Activated effector memory CD4-positive, alpha-beta T cell treated with anti-CD3 and anti-CD28 coated beads, Interleukin-2, amount 50 U/mL, for 16 hours (primary cell): ENCODE measurements around the gene ZNF850.
"Not testable (repeated sequence)": the region's sequence is repeated elsewhere in the genome, so short reads cannot be mapped to it uniquely, and the experiment has no call there.

Experiments
- DNase-seq: peaks from one replicate; pipeline ENCODE4 v3.0.0-alpha.2; 2020

The ZNF850 gene

DNA sequence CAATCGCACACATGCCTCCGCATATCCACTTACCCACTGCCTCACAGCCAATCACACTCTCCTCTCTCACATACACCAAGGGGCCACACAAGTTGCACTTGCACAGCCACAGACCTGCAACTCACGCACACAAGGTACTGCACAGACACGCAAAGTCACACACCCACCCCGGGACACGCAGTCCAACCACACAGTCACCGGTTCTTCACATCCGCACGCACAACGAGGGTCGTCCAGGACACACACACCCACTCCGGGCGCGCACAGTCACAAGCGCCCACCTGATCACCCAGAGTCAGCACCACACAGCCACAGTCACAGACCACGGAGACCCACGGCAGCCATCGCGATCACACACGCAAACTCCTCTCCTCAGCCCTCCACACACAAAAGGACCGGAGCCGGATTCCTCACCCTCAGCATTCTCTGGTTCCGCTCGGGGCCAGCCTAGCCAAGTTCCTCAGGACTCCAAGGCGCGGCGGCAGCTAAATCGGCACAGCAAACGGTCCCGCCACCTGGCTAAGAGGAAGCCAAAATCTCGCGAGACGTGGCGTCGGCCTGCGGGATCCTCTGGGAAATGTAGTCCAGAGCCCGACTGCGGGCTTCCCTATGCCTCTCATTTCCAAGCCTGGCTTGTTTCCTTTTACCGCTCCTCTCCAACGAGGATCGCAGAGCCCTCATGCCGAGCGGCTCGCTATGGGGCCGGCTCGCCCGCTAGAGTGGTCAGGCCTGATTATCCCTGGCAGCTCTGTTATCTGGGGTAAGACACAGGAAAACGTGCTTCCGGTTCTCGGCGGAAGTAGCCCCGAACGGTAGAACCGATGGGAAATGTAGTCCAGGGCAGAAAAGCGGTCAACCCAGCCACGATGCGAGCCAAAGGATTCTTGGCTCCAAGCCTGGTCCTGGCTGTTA lies at the start of gene ZNF850:
ZNF850 (minus strand) TSS at position 497 of the 912 bp plus-strand sequence. CDS start 10,201 bp downstream, outside the sequence.
- DNase-seq: peak; percentile 97

DNA sequence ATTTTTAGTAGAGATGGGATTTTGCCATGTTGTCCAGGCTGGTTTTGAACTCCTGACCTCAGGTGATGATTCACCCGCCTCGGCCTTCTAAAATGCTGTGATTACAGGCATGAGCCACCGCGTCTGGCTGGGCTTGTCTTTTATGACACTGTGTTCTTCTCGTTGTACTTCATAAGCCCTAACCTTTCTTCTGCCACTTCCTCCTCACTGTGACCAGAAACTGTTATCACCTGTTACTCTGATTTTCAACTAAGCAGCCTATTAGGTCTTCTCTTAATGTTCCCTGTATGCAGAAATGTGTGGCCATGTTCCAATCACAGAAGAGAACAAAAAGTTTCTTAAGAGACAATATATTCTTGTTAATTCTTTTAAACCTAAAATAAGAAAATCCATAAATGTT lies 49.2 kb upstream of the ZNF850 start:
- no peak for DNase-seq

DNA sequence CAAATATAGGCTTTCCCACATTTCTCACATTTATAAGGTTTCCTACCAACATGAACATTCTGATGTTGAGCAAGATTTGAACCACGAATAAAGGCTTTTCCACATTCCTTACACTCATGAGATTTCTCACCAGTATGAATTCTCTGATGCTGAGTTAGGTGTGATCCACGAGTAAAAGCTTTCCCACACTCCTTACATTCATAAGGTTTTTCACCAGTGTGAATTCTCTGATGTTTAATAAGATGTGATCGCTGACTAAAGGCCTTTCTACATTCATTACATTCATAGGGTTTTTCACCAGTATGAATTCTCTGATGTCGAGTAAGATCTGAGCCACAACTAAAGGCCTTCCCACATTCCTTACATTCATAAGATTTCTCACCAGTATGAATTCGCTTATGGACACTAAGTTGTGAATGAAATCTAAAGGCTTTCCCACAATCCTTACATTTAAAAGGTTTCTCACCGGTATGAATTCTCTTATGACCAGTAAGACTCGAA lies 46.6 kb upstream of the ZNF850 start:
- no peak for DNase-seq

DNA sequence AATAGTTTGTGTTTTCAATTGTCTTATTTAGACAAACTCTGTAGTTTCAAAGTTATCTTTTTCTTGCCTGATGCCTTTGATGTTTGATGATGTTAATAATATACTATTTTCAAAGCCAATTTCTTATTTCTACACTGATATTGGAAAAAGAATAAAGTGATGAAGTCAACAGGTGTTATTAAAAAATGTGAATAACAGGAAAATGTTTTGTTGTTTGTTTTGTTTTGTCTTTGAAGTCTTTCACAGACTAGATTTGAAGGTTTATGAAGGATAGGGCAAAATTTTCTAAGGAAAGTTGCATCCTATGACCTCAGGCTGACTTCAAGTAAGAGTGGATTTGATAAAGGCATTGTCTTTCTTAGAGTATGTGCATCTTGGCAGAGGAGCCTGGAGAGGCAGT lies 34.4 kb upstream of the ZNF850 start:
- DNase-seq: no peak

DNA sequence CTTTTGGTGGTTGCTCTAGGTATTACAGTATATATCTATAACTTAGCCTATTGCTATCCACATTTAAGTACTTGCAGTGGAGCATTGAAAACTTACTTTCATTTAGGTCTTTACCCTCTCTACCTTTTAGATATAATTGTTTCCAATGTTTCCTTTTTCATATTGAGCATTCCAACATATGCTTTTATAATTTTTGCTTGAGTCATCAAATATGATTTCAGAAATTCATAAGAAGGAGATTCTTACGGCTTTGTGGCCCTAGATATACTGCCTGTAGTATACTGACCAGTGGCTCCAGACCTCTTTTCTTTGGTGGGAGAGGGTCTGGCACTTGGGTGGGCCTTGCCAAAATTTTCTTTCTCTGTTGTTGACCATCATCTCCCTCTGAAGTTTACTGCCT lies 32.8 kb upstream of the ZNF850 start:
- DNase-seq: no peak

DNA sequence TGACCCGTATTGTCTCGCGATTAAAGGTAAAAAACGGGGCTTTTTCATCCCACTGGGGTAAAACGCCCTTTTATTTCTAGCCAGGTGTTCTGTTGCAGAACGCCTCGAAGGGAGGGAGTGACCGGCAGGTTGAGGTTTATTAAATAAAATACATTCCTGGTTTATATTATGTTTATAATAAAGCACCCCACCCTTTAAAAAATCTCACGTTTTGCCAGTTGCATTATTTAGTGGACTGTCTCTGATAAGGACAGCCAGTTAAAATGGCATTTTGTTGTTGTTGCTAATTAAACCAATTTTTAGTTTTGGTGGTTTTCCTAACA lies 25.1 kb upstream of the ZNF850 start:
- DNase-seq: no peak

DNA sequence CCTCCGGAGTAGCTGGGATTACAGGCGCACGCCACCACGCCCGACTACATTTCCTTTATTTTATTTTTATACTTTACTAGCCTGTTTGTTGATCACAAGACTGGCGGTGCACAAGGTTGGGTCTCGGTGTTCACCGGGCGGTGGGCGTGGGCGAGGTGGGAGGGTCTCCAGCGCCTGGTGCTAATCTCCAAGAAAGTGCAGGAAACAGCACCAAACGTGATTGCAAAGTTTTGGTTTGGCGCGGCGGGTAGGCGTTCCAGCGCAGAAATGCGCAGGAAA lies 24.0 kb upstream of the ZNF850 start:
- DNase-seq: no peak

DNA sequence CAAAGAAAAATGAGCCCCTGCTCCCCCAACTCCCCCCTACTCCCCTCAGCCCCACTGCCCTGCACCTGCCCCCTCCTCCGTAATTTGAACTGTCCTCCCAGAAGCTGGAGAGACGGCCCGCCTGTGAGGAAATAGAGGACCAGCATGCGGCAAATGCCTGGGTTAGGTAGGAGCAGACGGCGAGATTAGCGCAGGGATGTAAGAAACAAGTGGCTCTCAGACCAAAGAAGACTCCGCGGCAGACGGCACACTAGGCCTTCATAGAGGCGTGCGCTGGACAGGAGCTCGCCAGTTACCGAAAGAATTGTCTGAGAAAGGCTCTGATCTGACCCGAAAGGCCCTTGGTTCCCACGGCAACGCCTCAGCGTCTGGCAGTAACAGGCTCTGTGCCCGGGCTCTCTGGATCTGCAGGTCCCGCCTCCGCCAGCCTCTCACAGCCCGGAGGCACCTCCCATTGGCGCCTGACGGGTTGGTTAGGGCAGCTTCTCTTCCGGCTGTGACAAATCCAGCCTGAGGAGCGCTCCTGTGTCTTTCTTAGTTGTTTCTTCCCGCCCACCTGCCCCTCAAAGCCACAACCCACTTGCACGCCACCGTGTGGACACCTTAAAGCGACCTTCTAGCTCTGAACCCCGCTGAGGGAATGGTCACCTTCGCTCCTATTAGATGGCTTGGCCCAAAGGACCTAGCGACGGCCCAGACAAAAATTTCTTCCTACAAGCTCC lies 19.0 kb upstream of the ZNF850 start:
- peak; percentile 67 for DNase-seq

DNA sequence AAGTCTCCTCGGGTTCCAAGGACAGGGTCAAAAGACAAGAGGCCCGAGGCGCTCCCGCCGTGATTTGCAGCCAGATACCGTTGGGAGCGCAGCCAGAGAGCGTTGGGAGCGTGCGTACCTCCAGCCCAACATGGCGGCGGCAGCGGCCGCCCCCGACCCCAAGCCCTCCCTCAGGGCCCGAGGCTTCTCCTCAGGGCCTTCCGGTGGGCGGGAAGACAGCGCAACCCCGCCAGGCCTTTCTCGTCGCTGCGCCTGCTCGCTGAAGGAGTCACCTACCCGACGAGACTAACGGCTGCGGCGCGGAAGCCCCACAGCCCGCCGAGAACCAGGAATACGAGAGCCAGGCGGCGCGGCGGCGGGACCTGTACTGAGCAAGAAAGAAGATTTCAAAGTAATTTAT lies 3.2 kb upstream of the ZNF850 start:
- no peak for DNase-seq

DNA sequence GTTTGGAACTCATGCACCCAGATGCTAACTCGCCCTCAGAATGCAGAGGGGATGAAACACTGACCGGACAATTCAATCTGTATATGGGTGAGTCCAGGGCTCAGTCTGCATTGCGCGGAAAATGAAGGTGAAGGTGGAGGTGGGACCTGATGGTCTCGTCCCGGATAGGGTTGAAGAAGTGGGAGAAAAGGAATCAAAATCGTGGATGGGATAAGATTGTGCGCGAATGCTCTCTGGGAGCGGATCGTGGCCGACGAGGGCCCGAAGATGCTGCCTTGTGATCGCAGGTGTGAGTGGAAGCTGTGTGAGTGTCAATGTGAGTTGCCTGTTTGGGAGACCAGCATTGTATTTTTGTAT lies 594 bp upstream of the ZNF850 start:
- no peak for DNase-seq

DNA sequence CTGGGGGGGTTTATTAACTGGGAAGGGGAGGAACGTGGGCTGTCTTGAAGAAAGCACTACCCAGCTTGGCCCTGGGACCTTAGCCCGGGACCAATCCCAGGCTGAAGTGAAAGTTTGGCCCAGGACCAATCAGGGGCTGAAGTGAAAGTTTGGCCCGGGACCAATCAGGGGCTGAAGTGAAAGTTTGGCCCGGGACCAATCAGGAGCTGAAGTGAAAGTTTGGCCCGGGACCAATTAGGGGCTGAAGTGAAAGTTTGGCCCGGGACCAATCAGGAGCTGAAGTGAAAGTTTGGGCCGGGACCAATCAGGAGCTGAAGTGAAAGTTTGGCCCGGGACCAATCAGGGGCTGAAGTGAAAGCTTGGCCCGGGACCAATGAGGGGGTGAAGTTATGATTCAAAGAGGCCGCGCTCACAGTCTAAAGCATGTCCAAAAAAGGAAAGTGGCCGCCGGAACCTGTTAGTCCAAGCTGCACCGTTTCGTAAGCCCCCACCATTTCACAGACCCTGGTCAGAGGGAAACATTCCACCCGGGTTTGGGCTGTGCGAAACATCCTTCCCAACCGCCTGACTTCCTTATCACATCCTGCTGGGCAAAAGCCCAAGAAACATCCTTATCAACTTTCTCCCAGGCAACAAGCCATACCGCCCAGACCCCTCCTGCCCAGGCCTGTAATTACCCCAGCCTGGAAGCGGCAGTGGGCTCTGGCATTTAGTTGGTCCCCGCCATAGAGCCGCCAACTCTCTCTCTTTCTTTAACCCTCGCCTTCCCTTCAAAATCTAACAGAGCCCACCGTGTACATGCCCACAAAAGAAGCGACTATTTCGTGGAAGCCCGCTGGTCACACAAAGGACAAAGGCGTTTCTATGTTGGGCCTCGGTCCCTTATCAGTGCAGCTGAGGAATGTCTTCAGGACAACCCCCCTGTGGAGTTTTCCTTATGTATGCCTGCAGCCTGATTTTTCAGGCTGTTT lies 1.1 kb downstream of the ZNF850 start:
- peak; percentile 66 for DNase-seq

DNA sequence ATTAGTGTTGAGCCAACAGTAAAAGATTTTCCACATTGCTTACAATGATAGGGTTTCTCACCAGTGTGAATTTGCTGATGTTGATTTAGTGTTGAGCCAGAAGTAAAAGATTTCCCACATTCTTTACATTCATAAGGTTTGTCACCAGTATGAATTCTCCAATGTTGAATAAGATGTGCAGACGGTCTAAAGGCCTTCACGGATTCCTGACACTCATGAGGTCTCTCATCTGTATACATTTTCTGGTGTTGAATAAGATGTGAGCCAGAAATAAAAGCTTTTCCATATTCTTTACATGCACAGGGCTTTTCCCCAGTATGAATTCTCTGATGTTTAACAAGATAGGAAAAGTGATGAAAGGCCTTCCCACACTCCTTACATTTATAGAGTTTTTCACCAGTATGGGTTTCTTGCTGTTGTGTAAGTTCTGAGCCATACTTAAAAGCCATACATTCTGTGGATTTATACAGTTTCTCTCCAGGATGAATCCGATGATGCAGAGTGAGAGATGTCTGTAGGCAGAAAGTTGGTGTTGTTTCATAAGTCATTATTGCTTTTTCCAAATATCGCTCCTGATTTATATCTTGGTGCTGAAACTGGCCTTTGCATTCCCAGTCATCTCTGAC lies 22.4 kb downstream of the ZNF850 start:
- DNase-seq: no peak

DNA sequence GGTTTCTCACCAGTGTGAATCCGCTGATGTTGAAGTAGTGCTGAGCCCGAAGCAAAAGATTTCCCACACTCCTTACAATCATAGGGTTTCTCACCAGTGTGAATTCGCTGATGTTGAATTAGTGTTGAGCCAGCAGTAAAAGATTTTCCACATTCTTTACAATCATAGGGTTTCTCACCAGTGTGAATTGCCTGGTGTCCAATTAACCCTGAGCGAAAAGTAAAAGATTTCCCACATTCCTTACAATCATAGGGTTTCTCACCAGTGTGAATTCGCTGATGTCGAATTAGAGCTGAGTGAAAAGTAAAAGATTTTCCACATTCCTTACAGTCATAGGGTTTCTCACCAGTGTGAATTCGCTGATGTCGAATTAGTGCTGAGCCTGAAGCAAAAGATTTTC lies 23.0 kb downstream of the ZNF850 start:
- not testable (repeated sequence) for DNase-seq

DNA sequence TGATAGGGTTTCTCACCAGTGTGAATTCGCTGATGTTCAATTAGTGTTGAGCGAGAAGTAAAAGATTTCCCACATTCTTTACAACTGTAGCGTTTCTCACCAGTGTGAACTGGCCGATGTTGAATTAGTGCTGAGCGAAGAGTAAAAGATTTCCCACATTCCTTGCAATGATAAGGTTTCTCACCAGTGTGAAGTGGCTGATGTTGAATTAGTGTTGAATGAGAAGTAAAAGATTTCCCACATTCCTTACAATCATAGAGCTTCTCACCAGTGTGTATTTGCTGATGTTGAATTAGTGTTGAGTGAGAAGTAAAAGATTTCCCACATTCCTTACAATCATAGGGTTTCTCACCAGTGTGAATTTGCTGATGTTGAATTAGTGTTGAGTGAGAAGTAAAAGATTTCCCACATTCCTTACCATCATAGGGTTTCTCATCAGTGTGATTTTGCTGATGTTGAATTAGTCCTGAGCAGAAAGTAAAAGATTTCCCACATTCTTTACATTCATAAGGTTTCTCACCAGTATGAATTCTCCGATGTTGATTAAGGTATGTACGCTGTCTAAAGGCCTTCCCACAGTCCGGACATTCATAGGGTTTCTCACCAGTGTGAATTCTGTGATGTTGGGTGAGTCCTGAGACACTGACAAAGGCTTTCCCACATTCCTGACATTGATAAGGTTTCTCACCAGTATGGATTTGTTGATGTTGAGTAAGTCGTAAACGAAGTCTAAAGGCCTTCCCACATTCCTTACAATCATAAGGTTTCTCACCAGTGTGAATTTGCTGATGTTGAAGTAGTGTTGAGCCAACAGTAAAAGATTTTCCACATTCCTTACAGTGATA lies 24.0 kb downstream of the ZNF850 start:
- DNase-seq: no peak

DNA sequence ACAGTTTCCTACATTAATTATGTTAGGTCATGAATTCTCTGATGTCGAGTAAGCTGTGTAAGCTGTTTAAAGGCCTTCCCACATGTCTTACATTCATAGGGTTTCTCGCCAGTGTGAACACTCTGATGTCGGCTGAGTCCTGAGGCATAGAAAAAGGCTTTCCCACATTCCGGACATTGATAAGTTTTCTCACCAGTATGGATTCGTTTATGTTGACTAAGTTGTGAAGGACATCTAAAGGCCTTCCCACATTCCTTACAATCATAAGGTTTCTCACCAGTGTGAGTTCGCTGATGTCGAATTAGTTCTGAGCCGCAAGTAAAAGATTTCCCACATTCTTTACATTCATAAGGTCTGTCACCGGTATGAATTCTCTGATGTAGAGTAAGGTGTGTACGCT lies 24.9 kb downstream of the ZNF850 start:
- no peak for DNase-seq

DNA sequence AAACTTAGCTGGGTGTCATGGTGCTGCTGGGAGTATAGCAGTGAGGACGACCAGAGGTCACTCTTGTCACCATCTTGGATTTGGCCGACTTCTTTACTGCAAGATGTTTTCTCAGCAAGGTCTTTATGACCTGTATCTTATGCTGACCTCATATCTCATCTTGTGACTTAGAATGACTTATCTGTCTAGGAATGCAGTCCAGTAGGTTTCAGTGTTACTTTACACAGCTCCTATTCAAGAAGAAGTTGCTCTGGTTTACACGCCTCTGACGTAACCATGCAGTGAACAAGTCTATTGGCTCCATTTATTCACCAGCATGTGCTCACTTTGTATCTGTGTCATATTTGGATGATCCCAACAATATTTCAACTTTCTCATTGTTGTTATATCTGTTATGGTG lies 26.7 kb downstream of the ZNF850 start:
- DNase-seq: no peak

DNA sequence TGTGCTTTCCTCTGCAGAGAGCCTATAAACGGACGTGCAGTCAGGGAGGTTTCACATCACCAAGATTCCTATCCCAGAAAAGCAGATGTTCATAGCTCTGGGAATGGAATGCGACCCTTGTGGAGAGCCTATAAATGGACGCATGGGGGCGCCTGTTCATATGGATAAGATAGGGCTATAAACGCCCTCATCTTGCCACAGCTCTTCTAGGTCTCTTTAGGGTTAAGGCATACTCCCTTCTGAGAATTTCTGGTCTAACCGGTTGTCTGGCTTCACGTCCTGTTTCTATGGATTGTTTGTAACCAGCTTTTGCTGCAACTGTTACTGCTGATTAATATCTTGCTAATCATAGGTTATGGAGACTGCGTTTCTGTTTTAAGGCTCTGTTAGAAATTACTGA lies 36.4 kb downstream of the ZNF850 start:
- DNase-seq: not testable (repeated sequence)

DNA sequence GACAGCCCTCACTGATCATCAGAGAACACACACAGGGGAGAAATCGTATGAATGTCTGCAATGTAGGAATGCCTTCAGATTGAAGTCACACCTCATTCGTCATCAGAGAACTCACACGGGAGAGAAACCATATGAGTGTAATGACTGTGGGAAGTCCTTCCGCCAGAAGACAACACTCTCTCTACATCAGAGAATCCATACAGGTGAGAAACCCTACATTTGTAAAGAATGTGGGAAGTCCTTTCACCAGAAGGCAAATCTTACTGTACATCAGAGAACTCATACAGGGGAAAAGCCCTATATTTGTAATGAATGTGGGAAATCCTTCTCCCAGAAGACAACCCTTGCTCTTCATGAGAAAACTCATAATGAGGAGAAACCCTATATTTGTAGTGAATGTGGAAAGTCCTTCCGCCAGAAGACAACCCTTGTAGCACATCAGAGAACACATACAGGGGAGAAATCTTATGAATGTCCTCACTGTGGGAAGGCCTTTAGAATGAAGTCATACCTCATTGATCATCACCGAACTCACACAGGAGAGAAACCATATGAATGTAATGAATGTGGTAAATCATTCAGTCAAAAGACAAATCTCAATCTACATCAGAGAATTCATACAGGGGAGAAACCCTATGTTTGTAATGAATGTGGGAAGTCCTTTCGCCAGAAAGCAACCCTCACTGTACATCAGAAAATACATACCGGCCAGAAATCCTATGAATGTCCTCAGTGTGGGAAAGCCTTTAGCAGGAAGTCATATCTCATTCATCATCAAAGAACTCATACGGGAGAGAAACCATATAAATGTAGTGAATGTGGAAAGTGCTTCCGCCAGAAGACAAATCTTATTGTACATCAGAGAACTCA lies 52.7 kb downstream of the ZNF850 start:
- DNase-seq: no peak

DNA sequence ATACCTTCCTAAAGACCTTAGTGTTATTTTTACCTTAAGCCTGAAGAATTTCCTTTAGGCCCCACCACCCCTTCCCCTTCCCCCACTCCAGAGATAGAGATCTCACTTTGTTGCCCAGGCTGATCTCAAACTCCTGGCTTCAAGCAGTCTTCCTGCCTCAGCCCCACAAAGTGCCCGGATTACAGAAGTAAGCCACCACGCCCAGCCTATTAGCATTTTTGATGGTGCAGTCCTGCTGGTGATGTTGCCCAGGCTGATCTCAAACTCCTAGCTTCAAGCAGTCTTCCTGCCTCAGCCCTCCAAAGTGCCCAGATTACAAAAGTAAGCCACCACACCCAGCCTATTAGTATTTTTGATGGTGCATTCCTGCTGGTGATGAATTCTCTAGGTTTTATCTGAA lies 63.2 kb downstream of the ZNF850 start:
- DNase-seq: no peak

DNA sequence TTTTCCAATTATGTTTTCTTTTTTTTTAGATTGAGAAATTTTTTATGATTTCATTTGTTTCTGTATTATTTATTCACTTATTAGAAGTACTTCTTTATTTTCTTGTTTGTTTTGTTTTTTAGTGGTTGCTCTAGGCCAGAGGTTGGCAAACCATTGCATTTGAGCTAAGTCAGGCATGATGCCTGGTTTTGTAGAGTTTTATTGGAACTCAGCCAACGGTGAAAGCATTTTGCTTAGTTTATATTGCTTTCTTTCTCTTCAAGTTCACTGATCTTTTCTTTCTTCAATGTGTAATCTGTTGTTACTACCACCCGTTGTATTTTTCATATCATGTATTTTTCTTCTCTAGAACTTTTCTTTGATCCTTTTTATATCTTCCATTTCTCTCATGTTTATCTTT lies 65.5 kb downstream of the ZNF850 start:
- no peak for DNase-seq

DNA sequence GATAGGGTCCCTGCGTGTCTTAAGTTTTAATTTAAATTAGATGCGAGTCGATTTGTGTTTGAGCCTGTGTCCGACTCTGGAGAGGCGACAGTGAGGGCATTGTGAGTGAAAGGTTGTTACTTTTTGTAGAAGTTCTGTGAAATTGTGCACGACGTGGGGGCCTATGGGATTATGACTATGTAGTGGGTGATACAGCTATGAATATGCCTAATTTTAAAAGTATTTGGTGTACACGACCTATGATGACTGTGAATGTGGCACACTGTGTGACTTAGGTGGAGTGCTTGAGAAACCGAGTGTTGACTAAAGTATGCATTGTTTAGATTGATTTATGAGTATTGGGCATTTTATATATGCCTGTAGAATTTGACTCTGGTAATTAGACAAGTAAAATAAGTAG lies 84.5 kb downstream of the ZNF850 start:
- DNase-seq: no peak
